G401.6 (cell line): ENCODE measurements around the gene ADCY7.

Experiments used
- FAIRE-seq: peaks from 2 replicates; lab custom pipeline; 2012; peaks lifted over from hg19 to GRCh38; lab: Jason Lieb, UNC

The ADCY7 gene

GRCh38 chr16:50282955-50283631 lies 16.7 kb downstream of the ADCY7 start:
- FAIRE-seq: no peak

GRCh38 chr16:50284131-50284911 lies 18.0 kb downstream of the ADCY7 start:
- FAIRE-seq: no peak

GRCh38 chr16:50285406-50286003 lies 19.2 kb downstream of the ADCY7 start:
- no peak for FAIRE-seq

- no peak for FAIRE-seq
These were observed 20.3 kb downstream of the ADCY7 start for GRCh38 chr16:50286681-50287080.

- no peak for FAIRE-seq
These were observed 21.7 kb downstream of the ADCY7 start for GRCh38 chr16:50288026-50288425.

GRCh38 chr16:50288920-50289319 lies 22.6 kb downstream of the ADCY7 start:
- FAIRE-seq: no peak

- no peak for FAIRE-seq
These were observed 23.8 kb downstream of the ADCY7 start for GRCh38 chr16:50289950-50290764.

- no peak for FAIRE-seq
These were observed 24.5 kb downstream of the ADCY7 start for GRCh38 chr16:50290856-50291255.

- FAIRE-seq: no peak
These were observed 25.6 kb downstream of the ADCY7 start for GRCh38 chr16:50291719-50292565.

GRCh38 chr16:50292566-50292948 lies 26.2 kb downstream of the ADCY7 start:
- no peak for FAIRE-seq

GRCh38 chr16:50293041-50293783 lies 26.9 kb downstream of the ADCY7 start:
- FAIRE-seq: no peak

GRCh38 chr16:50293994-50294855 lies 27.9 kb downstream of the ADCY7 start:
- FAIRE-seq: no peak

- FAIRE-seq: no peak
These were observed 28.6 kb downstream of the ADCY7 start for GRCh38 chr16:50294955-50295354.

- no peak for FAIRE-seq
These were observed 29.3 kb downstream of the ADCY7 start for GRCh38 chr16:50295541-50296132.

- FAIRE-seq: no peak
These were observed 30.5 kb downstream of the ADCY7 start for GRCh38 chr16:50296807-50297206.

- no peak for FAIRE-seq
These were observed 31.1 kb downstream of the ADCY7 start for GRCh38 chr16:50297301-50298074.

- FAIRE-seq: no peak
These were observed 31.7 kb downstream of the ADCY7 start for GRCh38 chr16:50298075-50298460.

GRCh38 chr16:50298591-50299507 lies 32.5 kb downstream of the ADCY7 start:
- FAIRE-seq: no peak
